Measurements from ENCODE around the gene BPGM. TPM values are rescaled to one million over a fixed set of nuclear protein-coding genes. Genes with fewer than 3 reads are reported as not detected.

BPGM gene
- polyA plus RNA-seq, 3 donors, result 3.9 to 20.6 (median 18.4) TPM

- Histone ChIP-seq H2AFZ (ENCODE audit: insufficient read depth, low read depth, low read length, poor library complexity, severe bottlenecking) (no peak overlapping the region), H3K36me3 (replicated peaks in 1 of 2; ENCODE audit: control insufficient read depth in 1 of 2, insufficient read depth in 2 of 2, low read length in 2 of 2) (no peaks in the 10 kb centered on the region), H3K27ac (ENCODE audit: low read depth in 1 of 2, low read length in 2 of 2) (no peak overlapping the region), H4K20me1 (ENCODE audit: insufficient read depth, low read length) (no peaks in the 10 kb centered on the region), H3K4me1 (ENCODE audit: control insufficient read depth in 1 of 2, insufficient read depth in 2 of 2, low read length in 2 of 2) (peaks cover 7 to 8% of the 10 kb centered on the region in 2 donors), H3K27me3 (ENCODE audit: control insufficient read depth in 2 of 2, insufficient read depth in 2 of 2, low read length in 2 of 2) (peaks cover 2 to 7% of the 10 kb centered on the region in 2 donors), H3K4me3 (replicated peaks in 1 of 3; ENCODE audit: low read depth in 2 of 3, low read length in 3 of 3) (no peak overlapping the region), H3K9ac (ENCODE audit: insufficient read depth, low read length, poor library complexity, severe bottlenecking) (no peak overlapping the region), H3K9me3 (replicated peaks in 1 of 2; ENCODE audit: control insufficient read depth in 1 of 2, insufficient read depth in 1 of 2, low read length in 2 of 2) (no peaks in the 10 kb centered on the region), H3K4me2 (replicated peaks; ENCODE audit: extremely low read depth, low read length, poor library complexity, severe bottlenecking) (no peak overlapping the region), H3K79me2 (ENCODE audit: insufficient read depth, low read length) (no peaks in the 10 kb centered on the region)
- Mint-ChIP-seq H3K4me3 (no peak overlapping the region), H3K27ac (no peak overlapping the region), H3K36me3 (no peaks in the 10 kb centered on the region), H3K27me3 (ENCODE audit: low read depth in 3 of 3) (peaks cover 0 to 5% (median 0%) of the 10 kb centered on the region in 3 donors), H3K9me3 (no peaks in the 10 kb centered on the region), H3K4me1 (peaks cover 12% of the 10 kb centered on the region)
- TF ChIP-seq CTCF (IDR thresholded peaks at IDR 0.05), result no peak
- no peak for DNase-seq
- intact Hi-C loops (cut with micrococcal nuclease), result no loop called here
These were observed 15.8 kb upstream of the BPGM start for GRCh38 chr7:134630893-134631292.

GRCh38 chr7:134632052-134632451, 14.6 kb upstream of the BPGM start:
- Histone ChIP-seq H3K4me2 (replicated peaks; ENCODE audit: extremely low read depth, low read length, poor library complexity, severe bottlenecking) (no peak overlapping the region), H3K9ac (ENCODE audit: insufficient read depth, low read length, poor library complexity, severe bottlenecking) (no peak overlapping the region), H2AFZ (ENCODE audit: insufficient read depth, low read depth, low read length, poor library complexity, severe bottlenecking) (no peak overlapping the region), H3K79me2 (ENCODE audit: insufficient read depth, low read length) (no peaks in the 10 kb centered on the region), H3K4me3 (replicated peaks in 1 of 3; ENCODE audit: low read depth in 2 of 3, low read length in 3 of 3) (no peak overlapping the region), H4K20me1 (ENCODE audit: insufficient read depth, low read length) (no peaks in the 10 kb centered on the region), H3K36me3 (replicated peaks in 1 of 2; ENCODE audit: control insufficient read depth in 1 of 2, insufficient read depth in 2 of 2, low read length in 2 of 2) (no peaks in the 10 kb centered on the region), H3K27ac (ENCODE audit: low read depth in 1 of 2, low read length in 2 of 2) (no peak overlapping the region), H3K9me3 (replicated peaks in 1 of 2; ENCODE audit: control insufficient read depth in 1 of 2, insufficient read depth in 1 of 2, low read length in 2 of 2) (no peaks in the 10 kb centered on the region), H3K27me3 (ENCODE audit: control insufficient read depth in 2 of 2, insufficient read depth in 2 of 2, low read length in 2 of 2) (peaks cover 0 to 5% of the 10 kb centered on the region in 2 donors), H3K4me1 (ENCODE audit: control insufficient read depth in 1 of 2, insufficient read depth in 2 of 2, low read length in 2 of 2) (peaks cover 8 to 9% of the 10 kb centered on the region in 2 donors)
- Mint-ChIP-seq H3K36me3 (no peaks in the 10 kb centered on the region), H3K4me3 (no peak overlapping the region), H3K4me1 (peaks cover 16% of the 10 kb centered on the region), H3K27ac (no peak overlapping the region), H3K27me3 (ENCODE audit: low read depth in 3 of 3) (peaks cover 0 to 4% (median 0%) of the 10 kb centered on the region in 3 donors), H3K9me3 (no peaks in the 10 kb centered on the region)
- intact Hi-C loops (cut with micrococcal nuclease), result no loop called here
- TF ChIP-seq CTCF (IDR thresholded peaks at IDR 0.05), result no peak
- no peak for DNase-seq

Measured in CD14-positive monocyte (primary cell).